Fibroblast of skin of right biceps (primary cell): Measurements from ENCODE around the gene SLC11A1.

ENCODE experiments used
- DNase-seq: peaks from one replicate; pipeline ENCODE4 v3.0.0-alpha.2; 2013

The SLC11A1 gene

DNA sequence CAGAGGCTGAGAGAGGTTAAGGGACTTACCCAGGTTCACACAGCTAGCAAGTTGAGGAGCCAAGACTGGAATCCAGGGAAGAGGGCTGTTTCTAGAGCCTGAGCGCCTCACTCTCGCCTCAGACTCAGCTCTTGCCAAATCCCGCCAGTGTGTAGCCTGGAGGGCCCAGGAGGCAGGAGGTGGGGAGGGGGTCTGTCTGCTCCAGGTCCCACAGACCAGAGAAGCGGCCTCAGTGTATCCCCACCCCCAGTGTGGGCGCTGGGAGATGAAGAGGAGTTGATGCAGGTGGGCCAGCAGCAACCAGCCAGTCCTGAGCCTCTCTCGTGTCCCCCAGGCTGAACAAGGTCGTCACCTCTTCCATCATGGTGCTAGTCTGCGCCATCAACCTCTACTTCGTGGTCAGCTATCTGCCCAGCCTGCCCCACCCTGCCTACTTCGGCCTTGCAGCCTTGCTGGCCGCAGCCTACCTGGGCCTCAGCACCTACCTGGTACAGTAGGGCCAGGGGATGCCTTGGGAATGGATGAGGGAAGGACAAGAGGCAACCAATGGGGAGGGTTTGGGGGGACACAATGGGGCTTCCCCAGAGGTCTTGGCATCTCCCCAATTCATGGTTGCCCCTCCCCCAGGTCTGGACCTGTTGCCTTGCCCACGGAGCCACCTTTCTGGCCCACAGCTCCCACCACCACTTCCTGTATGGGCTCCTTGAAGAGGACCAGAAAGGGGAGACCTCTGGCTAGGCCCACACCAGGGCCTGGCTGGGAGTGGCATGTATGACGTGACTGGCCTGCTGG lies 12.4 kb downstream of the SLC11A1 start:
- DNase-seq = no peak

DNA sequence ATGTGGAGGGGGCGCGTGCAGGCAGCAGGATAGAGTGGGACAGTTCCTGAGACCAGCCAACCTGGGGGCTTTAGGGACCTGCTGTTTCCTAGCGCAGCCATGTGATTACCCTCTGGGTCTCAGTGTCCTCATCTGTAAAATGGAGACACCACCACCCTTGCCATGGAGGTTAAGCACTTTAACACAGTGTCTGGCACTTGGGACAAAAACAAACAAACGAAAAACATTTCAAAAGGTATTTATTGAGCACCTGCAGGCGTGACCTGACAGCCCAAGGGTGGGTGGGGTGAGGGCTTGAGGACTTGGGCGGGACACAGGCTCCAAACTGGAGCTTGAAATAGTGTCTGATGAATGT lies 13.0 kb downstream of the SLC11A1 start:
- no peak for DNase-seq

DNA sequence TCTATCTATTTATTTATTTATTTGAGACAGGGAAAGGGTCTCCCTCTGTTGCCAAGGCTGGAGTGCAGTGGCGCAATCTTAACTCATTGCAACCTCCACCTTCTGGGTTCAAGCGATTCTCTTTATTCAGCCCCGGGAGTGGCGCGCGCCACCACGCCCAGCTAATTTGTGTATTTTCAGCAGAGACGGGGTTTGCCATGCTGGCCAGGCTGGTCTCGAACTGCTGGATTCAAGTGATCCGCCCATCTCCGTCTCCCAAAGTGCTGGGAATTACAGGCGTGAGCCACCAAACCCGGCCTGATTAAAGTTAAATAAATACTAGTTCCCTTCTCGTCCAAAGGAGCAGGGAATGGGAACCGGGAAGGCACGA lies 13.4 kb downstream of the SLC11A1 start:
- DNase-seq = no peak

DNA sequence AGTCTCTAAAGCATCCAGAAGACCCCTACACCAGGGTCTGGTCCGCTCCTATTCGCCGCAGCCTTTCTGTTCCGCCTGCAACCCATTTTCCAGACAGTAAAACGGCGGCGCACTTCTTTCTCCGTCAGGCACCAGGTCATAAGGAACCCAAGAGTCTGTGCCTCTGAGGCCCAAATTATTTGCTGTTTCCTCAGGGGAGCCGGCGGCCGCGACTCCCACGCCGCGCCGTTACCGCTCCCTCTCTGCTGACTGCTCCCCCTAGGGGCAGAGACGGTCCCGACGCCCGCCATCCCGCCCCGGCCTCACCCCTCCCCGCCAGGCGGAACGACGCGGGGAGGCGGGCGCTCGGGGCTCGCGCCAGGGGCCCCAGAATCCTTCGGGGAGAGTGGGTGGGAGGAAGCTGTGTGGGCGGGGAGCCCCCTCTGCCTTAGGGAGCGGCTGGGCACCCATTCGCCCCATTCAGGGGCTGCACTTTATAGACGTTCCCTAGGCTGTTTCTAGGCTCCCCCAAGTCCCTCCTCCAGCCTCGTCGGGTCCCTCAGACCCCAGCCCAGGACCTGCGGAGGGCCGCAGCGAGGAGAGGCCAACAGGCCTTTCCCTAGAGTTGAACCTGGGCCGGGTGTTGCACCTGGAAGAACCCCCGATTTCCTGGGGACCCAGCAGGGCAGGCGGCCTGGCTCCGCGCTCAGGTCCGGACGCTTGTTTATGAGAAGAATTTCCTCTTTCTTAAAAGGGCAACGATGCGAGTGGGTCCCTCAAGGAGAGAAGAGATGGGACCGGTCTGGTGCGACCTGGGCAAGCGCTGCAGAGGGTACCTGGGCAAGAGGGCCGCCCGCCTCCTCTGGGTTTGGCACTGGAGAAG lies 14.0 kb downstream of the SLC11A1 start:
- DNase-seq = peak; percentile 98

DNA sequence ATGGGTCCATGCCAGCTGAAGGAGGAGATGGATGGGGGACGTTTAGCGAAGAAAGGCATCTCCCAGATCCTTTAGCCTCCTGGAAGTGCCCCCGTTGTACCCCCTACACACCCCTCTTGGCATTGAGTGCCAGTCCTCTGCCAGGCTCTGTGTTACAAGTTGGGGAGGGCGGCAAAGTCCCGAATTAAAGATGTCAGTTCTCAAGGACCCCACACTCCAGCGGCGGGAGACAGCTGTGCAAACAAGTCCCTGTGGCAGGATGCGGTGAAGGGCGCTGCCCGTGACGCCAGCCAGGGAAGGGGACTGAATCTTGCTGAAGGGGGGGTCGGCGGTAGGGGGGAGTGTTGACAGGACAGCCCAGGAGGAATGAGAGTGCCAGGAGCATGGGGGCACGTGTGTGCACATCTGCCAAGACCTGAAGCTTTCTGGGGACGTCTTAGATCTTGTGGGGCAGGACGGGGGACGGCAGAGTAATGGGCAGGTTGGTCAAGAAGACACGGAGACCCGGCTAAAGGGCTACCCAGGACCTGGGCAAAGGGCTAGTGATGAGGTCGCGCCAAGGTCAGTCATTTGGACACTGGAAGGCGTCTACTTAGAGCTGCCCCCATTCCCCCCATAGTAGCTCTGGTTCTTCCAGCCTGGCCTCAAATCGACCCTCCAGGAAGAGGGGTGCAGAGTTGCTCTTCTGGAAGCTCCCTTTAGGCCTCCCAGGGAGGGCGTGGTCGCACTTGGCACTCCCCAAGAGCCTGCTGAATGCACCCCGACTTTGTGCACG lies 14.8 kb downstream of the SLC11A1 start:
- DNase-seq = peak; percentile 79

DNA sequence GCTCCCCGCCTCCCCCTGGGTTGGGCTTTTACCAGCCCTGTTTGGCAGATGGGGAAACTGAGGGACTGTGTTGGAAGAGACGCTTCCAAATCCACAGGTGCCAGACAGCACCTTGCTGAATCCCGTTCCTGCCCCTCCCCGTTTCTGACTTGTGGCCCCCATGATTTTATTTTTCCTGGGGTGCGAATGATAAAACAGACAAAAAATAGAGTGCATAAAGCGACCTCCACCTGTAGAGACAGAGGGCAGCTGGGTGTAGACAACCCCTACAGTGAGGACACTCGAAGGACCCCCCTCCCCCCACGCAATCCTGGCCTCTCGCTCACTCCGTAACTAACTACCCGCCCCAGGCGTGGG lies 15.4 kb downstream of the SLC11A1 start:
- no peak for DNase-seq

DNA sequence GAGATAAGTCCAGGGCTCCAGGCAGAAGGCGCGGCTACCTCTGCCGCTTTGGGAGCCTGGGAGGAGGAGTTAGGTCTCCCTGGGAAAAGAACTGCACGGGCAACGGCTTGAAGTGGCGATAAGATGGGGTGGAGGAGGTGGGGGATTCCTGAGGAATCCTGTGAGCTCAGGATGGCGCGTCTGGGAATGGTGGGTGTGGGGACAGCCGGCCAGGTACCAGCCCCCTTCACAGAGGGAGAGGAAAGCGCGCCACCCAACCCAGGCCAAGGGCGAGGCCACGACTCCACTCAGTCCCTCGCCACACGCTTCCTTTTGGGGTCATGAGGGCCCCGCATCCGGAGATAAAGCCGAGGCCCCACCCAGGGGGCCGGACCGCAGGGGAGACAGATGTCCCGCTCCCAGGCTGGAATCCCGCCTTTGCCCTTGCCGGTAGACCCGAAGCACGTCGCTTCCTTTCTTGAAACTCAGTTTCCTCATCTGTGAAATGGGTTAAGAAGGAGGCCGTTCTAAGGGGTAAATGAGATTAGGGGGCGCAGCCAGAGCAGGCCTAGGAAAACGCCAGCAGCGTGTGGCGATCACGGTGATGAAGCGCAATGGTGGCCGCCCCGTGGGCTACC lies 15.9 kb downstream of the SLC11A1 start:
- DNase-seq = peak; percentile 87

DNA sequence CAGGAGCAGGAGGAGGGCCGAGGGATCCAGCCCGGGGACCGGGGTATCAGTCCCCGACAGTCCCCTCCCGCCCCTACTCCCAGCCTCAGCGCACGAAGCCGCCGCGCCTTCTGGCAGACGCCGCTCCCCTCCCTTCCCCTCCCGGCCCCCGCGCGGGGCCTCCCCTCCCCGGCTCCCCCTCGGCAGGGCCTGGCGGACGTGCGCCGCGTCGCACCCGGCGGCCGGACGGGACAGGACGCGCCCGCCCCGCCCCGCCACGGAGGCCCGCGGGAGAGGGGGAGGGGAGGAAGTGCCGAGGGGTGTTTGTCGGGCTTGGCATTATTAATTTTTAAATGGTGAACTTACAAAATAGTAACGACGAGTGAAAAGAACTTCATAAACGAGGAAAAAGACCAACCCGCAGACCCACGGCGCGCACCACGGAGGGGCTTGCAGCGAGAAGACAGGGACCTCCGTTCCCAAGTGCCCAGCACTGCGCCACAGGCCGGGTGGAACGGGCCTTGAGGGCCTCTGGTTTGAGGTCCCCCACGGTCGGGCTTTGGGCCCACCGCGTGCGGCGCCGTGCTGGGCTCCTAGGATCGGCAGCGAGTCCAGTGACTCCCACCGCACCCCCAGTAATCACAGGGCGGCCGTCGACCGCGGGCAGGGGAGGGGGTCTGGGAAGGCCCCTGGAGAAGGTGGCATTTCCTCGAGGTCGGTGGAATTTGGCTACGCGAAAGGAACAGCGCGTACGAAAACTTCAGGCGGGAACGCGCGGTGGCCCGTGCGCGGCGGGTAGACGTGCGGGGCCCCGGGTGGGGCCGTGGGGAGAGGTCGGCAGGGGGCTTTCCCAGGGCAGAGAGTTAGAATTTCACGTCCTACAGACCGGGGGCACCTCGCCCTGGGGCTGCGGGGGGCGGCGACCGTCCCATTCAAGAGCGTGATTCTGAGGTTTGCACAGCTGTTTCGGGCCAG lies 16.6 kb downstream of the SLC11A1 start:
- DNase-seq = peak; percentile 86

DNA sequence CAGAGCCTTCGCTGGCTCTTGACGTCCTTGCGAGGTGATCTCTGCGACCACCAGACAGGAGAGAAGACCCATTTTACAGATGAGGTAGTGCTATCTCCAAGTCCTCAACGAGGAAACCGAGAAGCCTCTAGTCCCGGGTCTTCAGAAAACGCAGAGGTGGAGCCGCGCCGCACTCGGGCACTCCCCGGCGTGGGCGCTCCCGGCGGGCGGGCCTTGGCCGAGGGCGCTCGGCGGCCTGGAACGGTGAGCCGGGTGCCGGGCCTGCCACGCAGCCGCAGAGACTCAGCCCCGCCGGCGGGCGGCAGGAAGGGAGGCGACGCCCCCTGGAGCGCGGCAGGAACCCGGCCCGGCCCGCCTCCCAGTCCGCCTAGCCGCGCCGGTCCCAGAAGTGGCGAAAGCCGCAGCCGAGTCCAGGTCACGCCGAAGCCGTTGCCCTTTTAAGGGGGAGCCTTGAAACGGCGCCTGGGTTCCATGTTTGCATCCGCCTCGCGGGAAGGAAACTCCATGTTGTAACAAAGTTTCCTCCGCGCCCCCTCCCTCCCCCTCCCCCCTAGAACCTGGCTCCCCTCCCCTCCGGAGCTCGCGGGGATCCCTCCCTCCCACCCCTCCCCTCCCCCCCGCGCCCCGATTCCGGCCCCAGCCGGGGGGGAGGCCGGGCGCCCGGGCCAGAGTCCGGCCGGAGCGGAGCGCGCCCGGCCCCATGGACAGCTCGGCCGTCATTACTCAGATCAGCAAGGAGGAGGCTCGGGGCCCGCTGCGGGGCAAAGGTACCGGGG lies 17.5 kb downstream of the SLC11A1 start, which contains the start of gene CTDSP1:
Gene CTDSP1, plus strand, starts transcription at position 478 of the 776 bp plus-strand sequence. Its CDS starts 223 bp downstream, at position 701.
- DNase-seq = peak; percentile 99

DNA sequence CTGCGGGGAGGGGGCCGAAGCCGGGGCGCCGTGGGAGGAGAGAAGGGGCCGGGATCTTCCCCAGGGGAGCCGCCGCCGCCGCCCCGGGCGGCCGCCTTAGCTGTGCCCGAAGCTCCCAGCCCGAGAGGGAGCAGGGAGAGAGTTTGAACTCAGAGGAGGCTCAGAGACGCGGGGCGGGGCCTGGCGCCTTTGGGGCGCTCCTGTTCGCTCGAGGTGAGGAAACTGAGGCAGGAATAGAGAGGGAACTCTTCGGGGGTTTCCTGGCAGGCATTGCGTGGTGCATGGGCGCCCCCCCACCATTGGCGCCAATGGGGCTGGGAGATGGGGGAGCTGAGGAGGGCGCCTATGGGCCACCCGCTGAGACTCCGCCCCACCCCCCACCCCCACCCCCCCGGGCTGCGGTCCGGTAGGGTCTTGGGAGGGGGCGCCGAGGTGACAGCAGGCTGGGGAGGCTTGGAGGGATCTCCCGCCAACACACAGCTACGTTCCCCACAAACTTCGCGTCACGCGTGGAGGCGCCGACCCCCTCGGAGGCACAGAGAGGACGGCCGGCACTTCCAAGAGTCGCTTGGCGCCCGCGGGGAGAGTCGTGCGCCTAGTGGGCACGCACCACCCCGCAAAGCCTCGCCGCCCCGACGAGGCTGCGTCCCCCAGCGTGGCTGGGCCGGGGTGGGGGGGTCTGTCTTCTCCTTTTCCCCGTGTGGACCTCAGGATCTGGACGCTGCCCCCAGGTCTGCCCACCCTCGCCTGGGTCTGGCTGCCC lies 18.3 kb downstream of the SLC11A1 start:
- peak; percentile 43 for DNase-seq

DNA sequence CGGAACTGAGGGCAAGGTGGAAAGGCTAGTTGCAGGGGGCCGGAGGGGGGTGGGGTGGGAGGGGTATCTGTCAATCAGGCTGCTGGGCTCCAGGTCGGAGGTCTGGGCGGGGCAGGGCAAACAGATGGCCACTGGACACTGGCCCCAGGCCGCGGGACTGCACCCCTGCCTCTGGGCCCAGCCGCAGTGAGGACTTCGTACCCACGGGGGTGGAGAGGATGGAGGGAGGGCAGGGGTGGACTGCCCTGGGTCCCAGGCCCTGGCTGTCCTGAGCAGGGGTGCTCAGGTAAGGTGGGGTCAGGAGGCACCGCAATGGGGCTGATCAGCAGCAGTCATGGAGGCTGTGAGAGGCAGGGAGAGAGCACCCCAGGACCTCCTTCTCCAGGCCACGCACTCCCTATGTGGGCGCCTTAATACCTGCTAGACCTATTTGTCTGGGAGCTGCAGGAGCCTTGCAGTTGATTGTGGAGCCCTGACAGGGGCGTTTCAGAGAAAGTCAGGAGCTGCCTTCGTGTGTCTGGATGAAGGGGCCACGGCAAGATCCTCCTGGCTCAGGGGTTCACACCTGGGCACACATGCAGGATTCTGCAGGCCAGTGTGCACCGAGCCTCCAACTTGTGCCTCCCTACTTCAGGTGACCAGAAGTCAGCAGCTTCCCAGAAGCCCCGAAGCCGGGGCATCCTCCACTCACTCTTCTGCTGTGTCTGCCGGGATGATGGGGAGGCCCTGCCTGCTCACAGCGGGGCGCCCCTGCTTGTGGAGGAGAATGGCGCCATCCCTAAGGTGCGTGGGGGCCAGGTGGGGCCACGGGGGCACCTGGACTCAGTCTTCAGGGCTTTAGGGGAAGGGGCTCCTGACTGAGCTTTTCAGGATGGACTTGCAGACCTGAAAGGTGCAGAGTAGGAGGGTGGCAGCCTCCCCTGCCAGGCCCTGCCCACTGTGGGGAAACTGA lies 19.1 kb downstream of the SLC11A1 start:
- DNase-seq = no peak

DNA sequence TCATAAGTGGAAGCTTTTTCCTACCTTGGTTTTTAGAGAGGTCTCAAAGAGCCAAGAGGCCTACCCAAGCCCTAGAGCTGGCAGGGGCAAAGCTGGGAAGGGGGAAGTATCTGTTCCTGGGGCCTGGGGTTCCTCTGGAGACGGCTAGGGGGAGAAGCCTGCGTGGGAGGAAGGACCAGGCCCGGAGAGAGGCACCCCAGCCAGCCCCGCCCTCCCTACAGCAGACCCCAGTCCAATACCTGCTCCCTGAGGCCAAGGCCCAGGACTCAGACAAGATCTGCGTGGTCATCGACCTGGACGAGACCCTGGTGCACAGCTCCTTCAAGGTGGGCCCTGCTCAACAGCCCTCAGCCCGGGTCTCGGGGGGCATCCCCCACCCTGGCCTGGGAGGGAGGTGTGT lies 19.8 kb downstream of the SLC11A1 start:
- DNase-seq = no peak

DNA sequence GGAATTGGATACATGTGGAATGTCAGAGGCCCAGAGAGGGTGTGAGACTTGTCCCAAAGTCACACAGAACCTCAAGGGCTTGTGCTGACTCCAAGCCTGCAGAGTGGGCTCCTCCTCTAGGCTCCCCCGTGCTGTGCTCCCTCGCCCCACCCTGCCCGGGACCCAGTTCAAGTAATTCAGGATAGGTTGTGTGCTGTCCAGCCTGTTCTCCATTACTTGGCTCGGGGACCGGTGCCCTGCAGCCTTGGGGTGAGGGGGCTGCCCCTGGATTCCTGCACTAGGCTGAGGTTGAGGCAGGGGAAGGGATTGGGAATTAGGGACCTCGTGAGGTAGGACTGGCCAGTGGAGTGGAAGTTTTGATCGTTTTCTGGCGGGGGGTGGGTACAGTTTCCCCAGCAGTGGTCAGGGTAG lies 20.4 kb downstream of the SLC11A1 start:
- DNase-seq = no peak

DNA sequence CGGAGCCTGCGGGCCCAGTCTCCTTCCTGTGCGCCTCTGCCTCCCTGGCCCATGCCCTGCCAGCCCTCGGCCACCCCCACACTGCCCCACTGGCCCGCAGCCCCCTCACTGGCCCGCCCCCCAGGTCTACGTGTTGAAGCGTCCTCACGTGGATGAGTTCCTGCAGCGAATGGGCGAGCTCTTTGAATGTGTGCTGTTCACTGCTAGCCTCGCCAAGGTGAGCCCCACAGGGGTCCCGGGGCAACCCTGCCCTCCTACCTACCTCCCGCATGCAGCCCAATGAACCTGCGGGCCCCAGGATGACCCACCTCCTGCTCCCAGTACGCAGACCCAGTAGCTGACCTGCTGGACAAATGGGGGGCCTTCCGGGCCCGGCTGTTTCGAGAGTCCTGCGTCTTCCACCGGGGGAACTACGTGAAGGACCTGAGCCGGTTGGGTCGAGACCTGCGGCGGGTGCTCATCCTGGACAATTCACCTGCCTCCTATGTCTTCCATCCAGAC lies 20.9 kb downstream of the SLC11A1 start:
- DNase-seq = no peak

DNA sequence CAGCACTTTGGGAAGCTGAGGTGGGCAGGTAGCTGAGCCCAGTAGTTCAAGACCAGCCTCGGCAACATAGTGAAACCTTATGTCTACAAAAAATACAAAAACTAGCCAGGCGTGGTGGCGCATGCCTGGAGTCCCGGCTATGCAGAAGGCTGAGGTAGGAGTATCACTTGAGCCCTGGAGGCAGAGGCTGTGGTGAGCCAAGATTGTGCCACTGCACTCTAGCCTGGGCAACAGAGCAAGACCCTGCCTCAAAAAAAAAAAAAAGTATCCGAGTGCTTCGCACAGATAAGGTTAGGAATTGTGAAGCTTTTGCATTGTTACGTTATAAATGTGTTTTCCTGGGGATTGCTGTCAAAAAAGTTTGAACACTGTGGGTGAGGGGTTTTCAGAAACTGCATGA lies 21.7 kb downstream of the SLC11A1 start:
- DNase-seq = no peak

DNA sequence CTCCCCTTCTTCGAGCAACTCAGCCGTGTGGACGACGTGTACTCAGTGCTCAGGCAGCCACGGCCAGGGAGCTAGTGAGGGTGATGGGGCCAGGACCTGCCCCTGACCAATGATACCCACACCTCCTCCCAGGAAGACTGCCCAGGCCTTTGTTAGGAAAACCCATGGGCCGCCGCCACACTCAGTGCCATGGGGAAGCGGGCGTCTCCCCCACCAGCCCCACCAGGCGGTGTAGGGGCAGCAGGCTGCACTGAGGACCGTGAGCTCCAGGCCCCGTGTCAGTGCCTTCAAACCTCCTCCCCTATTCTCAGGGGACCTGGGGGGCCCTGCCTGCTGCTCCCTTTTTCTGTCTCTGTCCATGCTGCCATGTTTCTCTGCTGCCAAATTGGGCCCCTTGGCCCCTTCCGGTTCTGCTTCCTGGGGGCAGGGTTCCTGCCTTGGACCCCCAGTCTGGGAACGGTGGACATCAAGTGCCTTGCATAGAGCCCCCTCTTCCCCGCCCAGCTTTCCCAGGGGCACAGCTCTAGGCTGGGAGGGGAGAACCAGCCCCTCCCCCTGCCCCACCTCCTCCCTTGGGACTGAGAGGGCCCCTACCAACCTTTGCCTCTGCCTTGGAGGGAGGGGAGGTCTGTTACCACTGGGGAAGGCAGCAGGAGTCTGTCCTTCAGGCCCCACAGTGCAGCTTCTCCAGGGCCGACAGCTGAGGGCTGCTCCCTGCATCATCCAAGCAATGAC lies 22.4 kb downstream of the SLC11A1 start:
- no peak for DNase-seq

DNA sequence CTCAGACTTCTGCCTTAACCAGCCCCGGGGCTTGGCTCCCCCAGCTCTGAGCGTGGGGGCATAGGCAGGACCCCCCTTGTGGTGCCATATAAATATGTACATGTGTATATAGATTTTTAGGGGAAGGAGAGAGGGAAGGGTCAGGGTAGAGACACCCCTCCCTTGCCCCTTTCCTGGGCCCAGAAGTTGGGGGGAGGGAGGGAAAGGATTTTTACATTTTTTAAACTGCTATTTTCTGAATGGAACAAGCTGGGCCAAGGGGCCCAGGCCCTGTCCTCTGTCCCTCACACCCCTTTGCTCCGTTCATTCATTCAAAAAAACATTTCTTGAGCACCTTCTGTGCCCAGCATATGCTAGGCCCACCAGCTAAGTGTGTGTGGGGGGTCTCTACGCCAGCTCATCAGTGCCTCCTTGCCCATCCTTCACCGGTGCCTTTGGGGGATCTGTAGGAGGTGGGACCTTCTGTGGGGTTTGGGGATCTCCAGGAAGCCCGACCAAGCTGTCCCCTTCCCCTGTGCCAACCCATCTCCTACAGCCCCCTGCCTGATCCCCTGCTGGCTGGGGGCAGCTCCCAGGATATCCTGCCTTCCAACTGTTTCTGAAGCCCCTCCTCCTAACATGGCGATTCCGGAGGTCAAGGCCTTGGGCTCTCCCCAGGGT lies 23.1 kb downstream of the SLC11A1 start:
- DNase-seq = no peak
